Loucy (cell line): Measurements from ENCODE around the gene HGFAC.

Source experiments
- H2AFZ ChIP-seq: fragments of 200-600 bp; sonication (generic); 2 replicates; pipeline ENCODE4 v1.6.0; 2016; ENCODE audit warnings: antibody characterized with exemption, mild to moderate bottlenecking, low read length, moderate library complexity
- H3F3A ChIP-seq: fragments of 200-600 bp; 2 replicates; pipeline ENCODE4 v1.6.0; 2016; ENCODE audit warnings: antibody characterized with exemption, low read depth, mild to moderate bottlenecking
- H3K27me3 ChIP-seq: fragments of 200-600 bp; sonication (generic); 2 replicates; pipeline ENCODE4 v1.6.1; 2014; ENCODE audit warnings: low read length, mild to moderate bottlenecking; ENCODE audit not compliant: insufficient read depth, poor library complexity, severe bottlenecking
- H3K36me3 ChIP-seq: fragments of 200-600 bp; sonication (generic); 2 replicates; pipeline ENCODE4 v1.6.1; 2016; ENCODE audit warnings: low read length; ENCODE audit not compliant: insufficient read depth
- H3K4me1 ChIP-seq: fragments of 200-600 bp; sonication (generic); 2 replicates; pipeline ENCODE4 v1.5.1; 2014; ENCODE audit warnings: low read length, mild to moderate bottlenecking; ENCODE audit not compliant: insufficient read depth, poor library complexity, severe bottlenecking
- H3K4me2 ChIP-seq: fragments of 200-600 bp; sonication (generic); 2 replicates; pipeline ENCODE4 v1.6.0; 2014; ENCODE audit warnings: antibody characterized with exemption, low read length, low read depth, mild to moderate bottlenecking; ENCODE audit not compliant: poor library complexity, severe bottlenecking
- H3K4me3 ChIP-seq: fragments of 200-600 bp; sonication (generic); 2 replicates; pipeline ENCODE4 v1.5.1; 2014; ENCODE audit warnings: low read length, mild to moderate bottlenecking, mixed read lengths; ENCODE audit not compliant: poor library complexity, severe bottlenecking
- H3K79me2 ChIP-seq: fragments of 200-600 bp; sonication (generic); 2 replicates; pipeline ENCODE4 v1.6.1; 2014; ENCODE audit warnings: low read length; ENCODE audit not compliant: insufficient read depth
- H3K9ac ChIP-seq: fragments of 200-600 bp; sonication (generic); 2 replicates; pipeline ENCODE4 v1.6.0; 2014; ENCODE audit warnings: mild to moderate bottlenecking, low read depth, low read length, moderate library complexity; ENCODE audit not compliant: poor library complexity, severe bottlenecking
- H3K9me2 ChIP-seq: fragments of 200-600 bp; sonication (generic); replicated peaks from 2 replicates; pipeline ENCODE4 v1.6.1; 2016; ENCODE audit warnings: low read depth, low read length, mixed read lengths
- H3K9me3 ChIP-seq: fragments of 200-600 bp; sonication (generic); 2 replicates; pipeline ENCODE4 v1.6.1; 2014; ENCODE audit warnings: mild to moderate bottlenecking, antibody characterized with exemption, low read length, low read depth; ENCODE audit not compliant: insufficient read depth
- H4K20me1 ChIP-seq: fragments of 200-600 bp; sonication (generic); 2 replicates; pipeline ENCODE4 v1.6.0; 2014; ENCODE audit warnings: antibody characterized with exemption, low read length, mild to moderate bottlenecking; ENCODE audit not compliant: insufficient read depth, poor library complexity, severe bottlenecking
- EZH2phosphoT487 ChIP-seq: fragments of 200-600 bp; IDR thresholded peaks from 2 replicates; pipeline ENCODE4 v1.6.1; 2018; ENCODE audit warnings: antibody characterized with exemption, mild to moderate bottlenecking, moderate library complexity, borderline replicate concordance
- TF ChIP-seq, protein P1 (sequence below): fragments of 200-600 bp; sonication (generic); conservative IDR thresholded peaks from 2 replicates; pipeline ENCODE4 v1.5.1; 2014; ENCODE audit warnings: mild to moderate bottlenecking, antibody characterized with exemption, low read length

The HGFAC gene

DNA sequence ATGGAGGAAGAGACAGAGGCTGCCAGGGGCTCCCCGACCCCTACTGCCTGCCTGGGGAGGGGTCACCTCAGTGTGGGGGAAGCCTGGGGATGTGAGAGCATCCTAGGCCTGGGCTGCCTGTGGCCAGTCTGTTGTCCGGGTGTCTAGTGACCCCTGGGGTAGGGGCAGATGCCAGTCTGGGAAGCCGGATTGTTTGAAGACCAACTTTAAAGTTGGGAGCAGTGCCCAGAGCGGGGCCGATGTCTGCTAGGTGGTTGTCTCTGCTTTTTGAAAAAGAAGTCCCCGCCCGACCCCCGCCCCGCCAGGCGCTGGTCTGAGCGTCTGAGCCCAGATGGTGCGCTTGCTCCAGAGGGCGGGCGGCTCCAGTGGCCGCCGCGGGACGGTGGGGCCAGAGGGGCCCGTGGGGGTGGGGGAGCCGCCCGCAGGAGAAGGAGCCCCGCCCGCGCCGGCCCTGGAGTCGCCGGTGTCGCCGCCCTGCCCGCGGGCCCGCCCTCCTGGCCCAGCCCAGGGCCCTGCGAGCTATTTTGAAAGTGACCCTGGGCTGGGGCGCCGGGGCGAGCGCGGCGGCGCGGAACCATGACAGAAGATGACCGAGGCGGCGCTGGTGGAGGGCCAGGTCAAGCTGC is 21.1 kb downstream of the HGFAC start, which contains the start of gene DOK7:
Gene DOK7, plus strand, starts transcription at position 517 of the 626 bp plus-strand sequence. Its CDS starts 70 bp downstream, at position 587.
- H3K27me3 ChIP-seq = no peaks in the 10 kb centered on the region
- H3K9ac ChIP-seq = no peak within 1 kb of the TSS
- no peak within 1 kb of the TSS for H3K4me2 ChIP-seq
- H3K4me3 ChIP-seq = no peak within 1 kb of the TSS
- no peaks in the 10 kb centered on the region for H3K36me3 ChIP-seq
- no peaks in the 10 kb centered on the region for H4K20me1 ChIP-seq
- no peaks in the 10 kb centered on the region for H3K9me3 ChIP-seq
- H3K9me2 ChIP-seq = no peaks in the 10 kb centered on the region
- no peaks in the 10 kb centered on the region for H3K79me2 ChIP-seq
- TF ChIP-seq, protein P1, sequence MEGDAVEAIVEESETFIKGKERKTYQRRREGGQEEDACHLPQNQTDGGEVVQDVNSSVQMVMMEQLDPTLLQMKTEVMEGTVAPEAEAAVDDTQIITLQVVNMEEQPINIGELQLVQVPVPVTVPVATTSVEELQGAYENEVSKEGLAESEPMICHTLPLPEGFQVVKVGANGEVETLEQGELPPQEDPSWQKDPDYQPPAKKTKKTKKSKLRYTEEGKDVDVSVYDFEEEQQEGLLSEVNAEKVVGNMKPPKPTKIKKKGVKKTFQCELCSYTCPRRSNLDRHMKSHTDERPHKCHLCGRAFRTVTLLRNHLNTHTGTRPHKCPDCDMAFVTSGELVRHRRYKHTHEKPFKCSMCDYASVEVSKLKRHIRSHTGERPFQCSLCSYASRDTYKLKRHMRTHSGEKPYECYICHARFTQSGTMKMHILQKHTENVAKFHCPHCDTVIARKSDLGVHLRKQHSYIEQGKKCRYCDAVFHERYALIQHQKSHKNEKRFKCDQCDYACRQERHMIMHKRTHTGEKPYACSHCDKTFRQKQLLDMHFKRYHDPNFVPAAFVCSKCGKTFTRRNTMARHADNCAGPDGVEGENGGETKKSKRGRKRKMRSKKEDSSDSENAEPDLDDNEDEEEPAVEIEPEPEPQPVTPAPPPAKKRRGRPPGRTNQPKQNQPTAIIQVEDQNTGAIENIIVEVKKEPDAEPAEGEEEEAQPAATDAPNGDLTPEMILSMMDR = no peak
- TF ChIP-seq EZH2phosphoT487 = no peak
- H3K4me1 ChIP-seq = no peaks in the 10 kb centered on the region
- H3F3A ChIP-seq = no peaks in the 10 kb centered on the region
- no peak within 1 kb of the TSS for H2AFZ ChIP-seq

DNA sequence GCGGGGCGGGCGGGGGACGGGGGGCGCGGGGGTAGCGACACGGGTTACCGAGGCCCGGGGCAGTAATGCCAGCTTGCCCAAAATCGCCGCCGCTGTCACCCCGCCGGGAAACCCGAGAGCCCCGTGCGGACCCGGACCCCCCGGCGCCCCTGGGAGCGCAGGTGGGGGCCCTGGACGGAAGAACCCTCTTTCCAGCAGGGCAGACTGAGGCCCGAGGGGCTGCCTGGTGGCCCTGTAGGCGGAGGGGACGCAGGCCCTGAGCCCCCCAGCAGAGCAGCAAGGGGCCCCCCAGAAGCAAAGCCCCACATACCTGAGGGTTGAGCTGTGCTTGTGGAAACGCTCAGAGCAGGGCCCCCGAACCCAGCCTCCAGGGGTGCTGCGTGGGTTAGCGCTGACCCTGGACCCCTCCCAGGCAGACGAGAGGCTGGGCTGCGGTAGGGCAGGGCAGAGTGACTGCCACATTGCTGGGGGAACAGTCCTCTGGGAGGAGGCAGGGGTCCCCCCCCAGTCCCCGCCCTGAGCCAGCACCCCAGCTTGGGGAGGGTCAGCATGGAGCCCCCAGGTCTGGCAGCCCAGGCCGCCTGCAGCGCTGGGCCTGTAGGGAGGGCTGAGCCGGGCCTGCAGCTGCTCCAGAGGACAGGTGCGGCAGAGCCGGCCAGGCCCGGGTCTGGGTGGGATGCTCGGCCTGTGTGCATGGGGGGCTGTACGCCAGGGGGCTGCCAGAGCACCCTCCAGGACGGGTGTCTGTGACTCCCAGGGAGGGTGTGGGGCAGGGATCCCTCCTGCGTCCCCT is 22.0 kb downstream of the HGFAC start:
- Histone ChIP-seq H3K9me2 (no peaks in the 10 kb centered on the region), H3K79me2 (no peaks in the 10 kb centered on the region), H2AFZ (no peak overlapping the region), H3K4me2 (no peak overlapping the region), H3K4me3 (no peak overlapping the region), H3K9ac (no peak overlapping the region), H4K20me1 (no peaks in the 10 kb centered on the region), H3K27me3 (no peaks in the 10 kb centered on the region), H3F3A (no peaks in the 10 kb centered on the region), H3K9me3 (no peaks in the 10 kb centered on the region), H3K4me1 (no peaks in the 10 kb centered on the region), H3K36me3 (no peaks in the 10 kb centered on the region)
- TF ChIP-seq, protein P1 = no peak
- TF ChIP-seq EZH2phosphoT487 = no peak

DNA sequence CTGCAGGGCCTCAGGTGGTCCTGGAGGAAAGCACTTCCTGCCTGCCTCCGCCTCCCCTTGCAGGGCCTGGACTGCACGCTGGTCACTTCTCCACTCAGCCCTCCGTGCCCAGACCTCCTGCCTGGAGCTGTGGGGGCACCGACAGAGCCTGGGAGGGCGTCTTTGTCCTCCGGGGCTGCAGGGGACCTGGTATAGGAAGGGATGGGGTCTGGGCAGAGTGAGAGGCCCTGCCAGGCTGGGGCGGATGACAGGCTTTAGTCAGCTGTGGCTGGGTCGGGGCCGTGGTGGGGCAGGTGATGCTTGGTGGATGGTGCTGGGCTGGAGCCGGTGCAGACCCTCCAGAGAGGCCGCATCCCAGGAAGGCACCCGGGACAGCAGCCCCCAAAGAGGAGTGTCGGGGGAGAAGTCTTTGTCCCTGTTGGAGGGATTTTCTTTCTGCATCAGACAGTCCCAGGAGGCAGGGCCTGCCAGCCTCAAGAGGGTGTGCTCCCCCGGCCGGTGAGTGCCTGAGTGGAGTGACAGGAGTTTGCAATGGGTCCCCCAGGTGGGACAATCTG is 22.7 kb downstream of the HGFAC start:
- Histone ChIP-seq H3K4me2 (no peak overlapping the region), H3K36me3 (no peaks in the 10 kb centered on the region), H3K9ac (no peak overlapping the region), H3F3A (no peaks in the 10 kb centered on the region), H2AFZ (no peak overlapping the region), H3K27me3 (no peaks in the 10 kb centered on the region), H3K79me2 (no peaks in the 10 kb centered on the region), H3K9me3 (no peaks in the 10 kb centered on the region), H3K4me1 (no peaks in the 10 kb centered on the region), H4K20me1 (no peaks in the 10 kb centered on the region), H3K9me2 (no peaks in the 10 kb centered on the region), H3K4me3 (no peak overlapping the region)
- TF ChIP-seq EZH2phosphoT487 = no peak
